ENCODE measurements around the gene TFAM. TPM values are rescaled to one million over a fixed set of nuclear protein-coding genes. Genes with fewer than 3 reads are reported as not detected.

The TFAM gene
- 61.0 to 91.8 TPM (median 65.9 TPM) in 5 replicates for total RNA-seq (2022; extraction: Qiagen RNA extraction)

DNA sequence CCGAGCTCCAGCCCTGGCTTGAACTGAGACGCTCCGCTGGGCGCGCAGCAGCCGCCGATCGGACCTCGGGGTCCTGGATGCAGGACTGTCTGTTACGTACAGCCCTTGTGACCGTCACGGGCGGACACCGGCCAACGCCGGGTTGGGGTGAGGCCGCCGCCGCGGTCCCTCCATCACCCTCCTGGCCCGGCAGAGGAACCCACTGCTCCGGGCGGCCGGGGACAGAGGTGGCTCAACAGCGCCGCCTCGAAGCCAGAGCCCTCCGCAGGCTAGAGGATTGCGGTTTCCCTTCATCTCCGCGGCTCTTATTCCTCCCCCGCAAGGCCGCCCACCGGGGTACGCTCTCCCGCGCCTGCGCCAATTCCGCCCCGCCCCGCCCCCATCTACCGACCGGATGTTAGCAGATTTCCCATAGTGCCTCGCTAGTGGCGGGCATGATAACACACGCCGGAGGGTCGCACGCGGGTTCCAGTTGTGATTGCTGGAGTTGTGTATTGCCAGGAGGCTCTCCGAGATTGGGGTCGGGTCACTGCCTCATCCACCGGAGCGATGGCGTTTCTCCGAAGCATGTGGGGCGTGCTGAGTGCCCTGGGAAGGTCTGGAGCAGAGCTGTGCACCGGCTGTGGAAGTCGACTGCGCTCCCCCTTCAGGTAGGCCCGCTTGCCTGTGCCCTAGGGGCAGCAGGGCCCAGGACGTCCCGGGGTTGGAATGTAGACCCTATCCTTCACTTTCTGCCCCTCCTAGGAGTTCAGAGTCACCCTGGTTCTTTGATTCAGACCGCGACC lies at the start of gene TFAM:
Gene TFAM (plus strand): TSS at position 412 of the 785 bp plus-strand sequence. CDS start 138 bp downstream, at position 550.

Other genes starting within 250 kb of the TFAM start
- 2.5 to 4.4 TPM (median 3.7 TPM) in 5 replicates for gene IPMK, start 117.5 kb upstream of the TFAM start, total RNA-seq (2022; extraction: Qiagen RNA extraction)
- gene CISD1, start 116.2 kb upstream of the TFAM start, total RNA-seq (2022; extraction: Qiagen RNA extraction), result 33.5 to 56.3 TPM (median 53.1 TPM) in 5 replicates
- gene UBE2D1, start 50.4 kb upstream of the TFAM start, total RNA-seq (2022; extraction: Qiagen RNA extraction), result 15.5 to 21.7 TPM (median 20.2 TPM) in 5 replicates
- 17.0 to 25.8 TPM (median 18.2 TPM) in 5 replicates for gene BICC1, start 127.5 kb downstream of the TFAM start, total RNA-seq (2022; extraction: Qiagen RNA extraction)

Data from A549 treated with AZD2906 at 1 μM for 4 hours (cell line).